GM18505 (cell line): ENCODE results near the gene TASOR2.

Experiments used
- ATAC-seq: cut with Tn5 transposase; IDR thresholded peaks from one replicate; pipeline ENCODE4 v1.9.1; 2021; ENCODE audit not compliant: unreplicated experiment
- POLR2A ChIP-seq: IDR thresholded peaks from 4 replicates; pipeline ENCODE4 v1.6.1; 2011; ENCODE audit warnings: borderline replicate concordance; ENCODE audit not compliant: insufficient read depth, insufficient read length; ENCODE audit errors: extremely low read depth

Gene TASOR2

GRCh38 chr10:5647507-5648240 lies 37.0 kb upstream of the TASOR2 start:
- ATAC-seq = no peak
- no peak for TF ChIP-seq POLR2A

- ATAC-seq = no peak
- no peak for TF ChIP-seq POLR2A
Measured at GRCh38 chr10:5648494-5649457, 35.9 kb upstream of the TASOR2 start.

DNA sequence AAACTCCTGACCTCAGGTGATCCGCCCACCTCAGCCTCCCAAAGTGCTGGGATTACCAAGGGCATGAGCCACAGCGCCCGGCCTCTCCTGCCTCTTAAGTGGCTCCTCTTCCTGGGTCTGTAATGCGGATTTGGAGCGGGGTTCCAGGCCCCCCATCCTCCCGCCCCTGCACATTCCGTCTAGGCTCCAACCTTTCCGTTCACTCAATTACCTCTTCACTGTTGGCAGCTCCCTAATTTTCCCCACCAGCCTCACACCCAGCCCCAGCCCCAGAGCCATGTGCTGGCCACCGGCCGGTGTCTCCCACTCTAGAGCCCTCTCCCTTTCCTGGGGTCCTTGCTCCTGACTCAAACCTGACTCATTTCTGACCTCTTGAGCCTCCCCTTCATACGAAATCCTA lies 34.9 kb upstream of the TASOR2 start:
- no peak for ATAC-seq

DNA sequence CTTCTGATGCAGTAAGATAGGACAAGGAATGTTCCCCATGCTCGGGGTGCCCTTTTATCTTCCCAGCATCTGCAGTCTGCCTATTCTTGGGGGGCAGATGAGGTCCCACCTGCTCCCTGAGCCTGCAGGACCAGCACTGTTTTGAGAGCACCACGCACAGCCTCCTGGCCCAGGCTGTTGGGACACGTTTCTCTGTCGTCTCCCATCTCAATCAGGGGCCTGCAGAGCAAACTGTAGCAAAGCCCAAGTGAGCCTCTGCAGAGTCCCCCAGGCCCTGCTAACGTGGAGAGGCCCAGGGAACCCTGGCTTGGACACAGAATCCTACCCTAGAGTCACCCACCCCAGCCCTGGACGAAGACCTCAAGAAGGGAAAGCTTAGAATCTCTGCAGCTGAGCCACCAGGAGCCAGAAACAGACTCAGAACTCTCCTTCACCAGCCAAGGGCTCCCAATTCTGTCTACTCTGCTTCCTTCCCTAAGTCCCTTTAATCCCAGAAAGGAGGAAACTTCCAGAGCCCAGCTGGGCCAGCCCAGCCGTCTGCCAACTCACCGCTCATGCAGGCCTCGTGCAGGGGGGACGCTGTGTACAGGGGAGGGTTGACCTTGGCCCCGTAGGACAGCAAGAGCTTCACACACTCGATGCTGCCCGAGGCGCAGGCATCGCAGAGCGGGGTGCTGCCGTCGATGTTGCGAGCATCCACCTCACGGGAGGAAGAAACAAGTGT lies 33.8 kb upstream of the TASOR2 start:
- no peak for TF ChIP-seq POLR2A
- ATAC-seq = no peak

More for the DNA sequence above, 34.9 kb upstream of the TASOR2 start:
- TF ChIP-seq POLR2A = no peak

DNA sequence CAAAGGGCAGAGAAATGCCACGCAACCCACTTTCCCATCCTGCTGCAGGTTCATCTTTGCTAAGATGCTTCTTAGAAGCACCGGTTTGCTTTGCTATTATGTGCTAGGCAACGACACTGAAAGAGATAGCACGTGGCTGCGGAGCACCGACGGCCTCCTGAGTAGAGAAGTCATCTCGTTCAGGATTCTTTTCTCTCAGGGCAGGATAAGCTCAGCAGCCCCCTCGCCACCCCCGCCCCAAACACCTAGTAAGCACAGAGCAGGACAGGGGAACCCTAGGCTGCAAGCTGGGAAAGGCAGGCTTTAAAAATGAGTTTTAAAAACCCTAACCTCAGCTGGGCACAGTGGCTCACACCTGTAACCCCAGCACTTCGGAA lies 33.3 kb upstream of the TASOR2 start:
- no peak for TF ChIP-seq POLR2A
- ATAC-seq = no peak

DNA sequence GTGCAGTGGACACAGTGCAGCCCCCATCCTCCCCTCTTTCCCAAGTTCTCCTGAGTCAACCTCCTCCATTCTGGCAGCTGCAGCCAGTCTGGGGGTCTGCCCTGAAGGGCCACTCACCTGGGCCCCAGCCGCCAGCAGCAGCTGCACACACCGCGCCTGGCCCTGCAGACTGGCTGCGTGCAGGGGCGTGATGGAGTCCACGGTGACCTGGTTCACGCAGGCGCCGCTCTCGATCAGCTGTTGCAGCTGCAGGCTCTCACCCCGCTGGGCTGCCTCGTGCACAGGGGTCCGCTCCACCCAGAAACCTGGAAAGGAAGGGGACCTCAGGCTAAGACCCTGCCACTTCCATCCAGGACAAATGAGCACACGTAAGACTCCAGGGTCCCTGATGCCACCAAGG lies 31.9 kb upstream of the TASOR2 start:
- TF ChIP-seq POLR2A = no peak
- ATAC-seq = no peak

DNA sequence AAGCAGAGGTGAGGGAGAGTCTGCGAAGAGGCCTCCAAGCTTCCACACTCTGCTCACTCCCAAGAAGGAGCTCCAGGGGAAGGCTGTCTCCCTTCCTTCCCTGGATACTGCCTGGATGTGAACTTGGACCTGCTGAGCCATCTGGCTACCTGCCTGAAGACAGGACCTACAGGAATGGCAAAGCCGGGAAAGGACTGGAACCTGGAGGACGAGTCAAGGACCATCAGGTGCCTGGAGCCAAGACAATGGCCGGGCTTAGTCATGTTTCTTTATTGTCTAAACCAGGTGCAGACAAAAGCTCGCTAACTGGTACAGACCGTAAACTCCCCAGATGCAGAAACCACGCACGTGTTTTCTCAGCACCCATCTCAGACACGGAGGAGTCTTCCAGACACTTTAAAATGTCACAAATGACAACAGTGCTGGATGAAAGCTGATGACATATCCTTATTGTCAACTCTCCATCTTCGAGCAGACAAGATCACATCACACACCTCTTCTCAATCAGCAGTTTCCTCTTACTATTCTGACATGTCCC lies 30.4 kb upstream of the TASOR2 start:
- no peak for TF ChIP-seq POLR2A
- ATAC-seq = no peak

GRCh38 chr10:5655121-5655520 lies 29.5 kb upstream of the TASOR2 start:
- TF ChIP-seq POLR2A = no peak

GRCh38 chr10:5656737-5657579 lies 27.7 kb upstream of the TASOR2 start:
- TF ChIP-seq POLR2A = no peak
- ATAC-seq = no peak

More at GRCh38 chr10:5655121-5655520, 29.5 kb upstream of the TASOR2 start:
- no peak for ATAC-seq

GRCh38 chr10:5658871-5659618 lies 25.6 kb upstream of the TASOR2 start:
- no peak for TF ChIP-seq POLR2A
- ATAC-seq = no peak

DNA sequence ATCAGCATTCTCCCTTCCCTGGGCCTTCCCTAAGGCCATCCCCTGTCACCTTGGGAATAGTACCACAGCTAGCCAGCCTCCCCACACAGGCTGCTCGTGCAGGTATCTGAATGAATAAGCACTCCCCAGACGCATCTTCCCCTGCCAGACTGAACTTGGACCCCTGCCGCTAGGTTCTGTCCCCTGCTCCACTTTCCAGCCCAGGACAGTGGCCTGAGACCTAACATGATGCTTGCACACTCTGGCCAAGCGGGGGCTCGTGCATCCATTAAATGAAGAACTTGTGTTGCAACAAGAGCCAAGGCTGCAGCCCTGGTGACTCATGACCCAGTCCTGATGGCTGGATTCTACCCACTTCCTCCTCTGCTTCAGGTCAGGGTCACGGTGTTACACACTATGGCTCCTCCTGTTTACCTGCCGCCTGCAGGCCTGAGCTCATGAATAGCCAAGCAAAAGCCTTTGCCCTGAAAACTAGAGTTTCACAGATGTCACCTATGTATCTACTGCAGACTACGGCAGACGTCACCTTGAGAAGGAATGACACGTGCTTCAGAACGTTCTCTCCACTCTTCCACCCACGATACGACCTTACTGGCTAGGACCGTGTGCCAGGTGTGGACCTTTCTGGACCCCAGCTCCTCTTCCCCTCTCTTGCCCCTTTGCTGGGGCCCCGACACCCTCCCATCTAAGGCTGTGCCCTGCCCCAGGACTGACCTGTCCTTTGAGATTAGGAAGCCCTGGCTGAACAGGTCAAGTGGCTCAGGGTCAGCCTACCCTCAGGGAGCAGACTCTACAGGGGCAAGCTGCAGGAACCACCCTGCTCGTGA lies 24.7 kb upstream of the TASOR2 start:
- ATAC-seq = peak; percentile 78
- no peak for TF ChIP-seq POLR2A
